ENCODE measurements around the gene C4BPB. TPM values are rescaled to one million over a fixed set of nuclear protein-coding genes. Genes with fewer than 3 reads are reported as not detected.

The C4BPB gene
- total and polyA plus RNA-seq, 2 of the 13 experiments (the other 11 are each of a cell fraction or from before 2014, with no cell fraction given): 155 to 266 TPM

- H3K4me2 ChIP-seq (ENCODE audit: low read depth, low read length): peak overlapping the region; percentile 98
- intact Hi-C loops (cut with micrococcal nuclease; ENCODE audit: unreplicated experiment): loop anchor here (1.0 to 2.0 kb wide), 3 partner anchors 18 to 46 kb away; partner anchors contain the start of gene C1orf116
- H3K9ac ChIP-seq (ENCODE audit: insufficient read depth, low read depth, low read length): peak overlapping the region; percentile 94
- H2AFZ ChIP-seq (ENCODE audit: low read length): peak overlapping the region; percentile 79
- no peaks in the 10 kb centered on the region; the same call in none of the 2 replicates for H4K20me1 ChIP-seq (ENCODE audit: insufficient read depth, low read length)
- ChIA-PET POLR2A (interaction anchor here (2.0 kb wide), 1 partner anchor 18 kb away, joined by 6 read pairs; the partner anchor contains the start of gene C1orf116), CTCF (ENCODE audit: low intra/inter-chr PET ratio, low total read pairs) (interaction anchor here (1.4 to 3.2 kb wide), 2 partner anchors 27 to 449 kb away, joined by 3 to 14 read pairs; no protein-coding TSS in a partner anchor)
- H3K27ac ChIP-seq (ENCODE audit: extremely low read length, insufficient read depth, low read length): peak overlapping the region; percentile 90
- no peaks in the 10 kb centered on the region; a peak in 1 of 5 replicates for H3K27me3 ChIP-seq (ENCODE audit: control insufficient read depth in 1 of 2, insufficient read depth in 2 of 2, low read length in 2 of 2)
- no TSS peak for BruUV-seq (replicated peaks)
- peak overlapping the region; percentile 95 to 98 (median 96) for H3K4me3 ChIP-seq (replicated peaks in 1 of 3; ENCODE audit: insufficient read depth in 1 of 3, low read depth in 2 of 3, low read length in 3 of 3)
- peak; percentile 86 for DNase-seq (ENCODE audit: low spot score)
- 0% methylated on average over 21 of the region's 47 CpGs for WGBS (ENCODE audit: low lambda C conversion rate)
- H3K79me2 ChIP-seq (ENCODE audit: insufficient read depth, low read length): peaks cover 47% of the 10 kb centered on the region
- peak; percentile 71 for FAIRE-seq
- H3K9me3 ChIP-seq (ENCODE audit: low read length): no peaks in the 10 kb centered on the region
- peaks cover 55% of the 10 kb centered on the region for H3K4me1 ChIP-seq (ENCODE audit: insufficient read depth, low read length)
- ATAC-seq: peak; percentile 67
- peaks cover 0 to 10% of the 10 kb centered on the region in 2 experiments; a peak in 1 of 5 replicates for H3K36me3 ChIP-seq (replicated peaks in 1 of 2; ENCODE audit: control insufficient read depth in 1 of 2, insufficient read depth in 2 of 2, low read length in 2 of 2)
- in situ Hi-C loops (cut with HindIII; ENCODE audit: extremely low pct_ligation_motif_present, low pct_unique_long_range_greater_than_20kb): no loop called here
- no peak for TF ChIP-seq DMAP1 (CRISPR knock-in tag; IDR thresholded peaks at IDR 0.05)
- no peak for TF ChIP-seq ATF3 (CRISPR knock-in tag; IDR thresholded peaks at IDR 0.05)
- TF ChIP-seq PRPF4 (IDR thresholded peaks at IDR 0.05; ENCODE audit: low read depth, low read length, poor library complexity, severe bottlenecking): no peak
- TF ChIP-seq SMARCC2 (IDR thresholded peaks at IDR 0.05): no peak
- no peak for TF ChIP-seq KLF12 (CRISPR knock-in tag; IDR thresholded peaks at IDR 0.05; ENCODE audit: borderline replicate concordance)
- TF ChIP-seq SATB2 (CRISPR knock-in tag; IDR thresholded peaks at IDR 0.05): no peak; the same call in 1 of the 2 replicates
- TF ChIP-seq IRF9 (CRISPR knock-in tag; IDR thresholded peaks at IDR 0.05; ENCODE audit: borderline replicate concordance): no peak
- TF ChIP-seq ZNF674 (CRISPR knock-in tag; IDR thresholded peaks at IDR 0.05; ENCODE audit: low read depth): no peak
- no peak for TF ChIP-seq ZNF207 (IDR thresholded peaks at IDR 0.05; ENCODE audit: borderline replicate concordance)
- TF ChIP-seq ZSCAN20 (CRISPR knock-in tag; IDR thresholded peaks at IDR 0.05; ENCODE audit: borderline replicate concordance): no peak
- peak; percentile 76; the same call in 1 of the 2 replicates for TF ChIP-seq ZNF891 (CRISPR knock-in tag; IDR thresholded peaks at IDR 0.05)
- TF ChIP-seq HNRNPK (IDR thresholded peaks at IDR 0.05; ENCODE audit: low read depth, low read length, poor library complexity, severe bottlenecking): no peak
- no peak; the same call in 1 of the 2 replicates for TF ChIP-seq DR1 (CRISPR knock-in tag; IDR thresholded peaks at IDR 0.05)
- no peak for TF ChIP-seq PREB (CRISPR knock-in tag; IDR thresholded peaks at IDR 0.05)
- TF ChIP-seq ZNF343 (CRISPR knock-in tag; IDR thresholded peaks at IDR 0.05): 0 out of 2 replicates have a peak, but pooled peaks have one; percentile 55
- TF ChIP-seq NR2C2 (CRISPR knock-in tag; IDR thresholded peaks at IDR 0.05; ENCODE audit: borderline replicate concordance): no peak
- TF ChIP-seq ZFP37 (CRISPR knock-in tag; IDR thresholded peaks at IDR 0.05; ENCODE audit: borderline replicate concordance): no peak
- no peak for TF ChIP-seq ADNP (CRISPR knock-in tag; IDR thresholded peaks at IDR 0.05)
- TF ChIP-seq HDAC1 (CRISPR knock-in tag; IDR thresholded peaks at IDR 0.05): peak; percentile 69
- no peak; the same call in 1 of the 2 replicates for TF ChIP-seq POGK (CRISPR knock-in tag; conservative IDR thresholded peaks at IDR 0.05)
- peak; percentile 91; the same call in 1 of the 2 replicates for TF ChIP-seq POGZ (CRISPR knock-in tag; IDR thresholded peaks at IDR 0.05)
These were observed 38.0 kb upstream of the C4BPB start for GRCh38 chr1:207050480-207051190.
